ENCODE data around the gene PINK1.
"Not testable (repeated sequence)": the region's sequence is repeated elsewhere in the genome, so short reads cannot be mapped to it uniquely, and the experiment has no call there.

Gene PINK1

GRCh38 chr1:20666804-20667203, 33.5 kb downstream of the PINK1 start:
- CTCF ChIA-PET: interaction anchor here (0.8 to 2.7 kb wide), 2 partner anchors 33 to 528 kb away, joined by 3 to 10 read pairs; partner anchors contain the start of gene PINK1
- no peaks in the 10 kb centered on the region for H3K4me1 ChIP-seq (ENCODE audit: control insufficient read depth, insufficient read depth, low read length)
- H3K4me3 ChIP-seq (ENCODE audit: low read depth, low read length): no peak overlapping the region
- H3K36me3 ChIP-seq (ENCODE audit: control insufficient read depth in 2 of 2, insufficient read depth in 1 of 2, low read length in 2 of 2): peaks cover 0 to 3% of the 10 kb centered on the region in 2 experiments; a peak in 1 of 3 replicates
- no peaks in the 10 kb centered on the region for H3K9me3 ChIP-seq (ENCODE audit: control insufficient read depth, insufficient read depth, low read depth, low read length)
- TF ChIP-seq SP2 (tag by site-specific recombination; IDR thresholded peaks at IDR 0.05): 0 out of 2 replicates have a peak, but pooled peaks have one; percentile 21
- no peak for TF ChIP-seq FEZF1 (tag by site-specific recombination; IDR thresholded peaks at IDR 0.05)
- no peak overlapping the region for H3K27ac ChIP-seq (ENCODE audit: extremely low read depth, low read depth, low read length)
- POLR2A ChIA-PET: interaction anchor here (0.9 to 1.9 kb wide), 2 partner anchors 33 to 120 kb away, joined by 4 to 5 read pairs; partner anchors contain the start of gene HP1BP3

- H3K4me3 ChIP-seq (ENCODE audit: low read depth, low read length): no peak overlapping the region
- no peaks in the 10 kb centered on the region for H3K9me3 ChIP-seq (ENCODE audit: control insufficient read depth, insufficient read depth, low read depth, low read length)
- POLR2A ChIA-PET: no interaction called here
- peaks cover 0 to 7% of the 10 kb centered on the region in 2 experiments; a peak in 1 of 3 replicates for H3K36me3 ChIP-seq (ENCODE audit: control insufficient read depth in 2 of 2, insufficient read depth in 1 of 2, low read length in 2 of 2)
- H3K27ac ChIP-seq (ENCODE audit: extremely low read depth, low read depth, low read length): no peak overlapping the region
- TF ChIP-seq GLIS1 (tag by site-specific recombination; IDR thresholded peaks at IDR 0.05) (no peak), BCL11B (tag by site-specific recombination; IDR thresholded peaks at IDR 0.05; ENCODE audit: low read depth) (no peak), KLF17 (tag by site-specific recombination; IDR thresholded peaks at IDR 0.05) (no peak), ZNF274 (IDR thresholded peaks at IDR 0.05; ENCODE audit: low read length) (no peak), ZNF274 (tag by site-specific recombination; IDR thresholded peaks at IDR 0.05; ENCODE audit: borderline replicate concordance) (no peak), ZNF555 (tag by site-specific recombination; conservative IDR thresholded peaks at IDR 0.05) (no peak), ZNF2 (tag by site-specific recombination; IDR thresholded peaks at IDR 0.05) (no peak), ZNF571 (tag by site-specific recombination; IDR thresholded peaks at IDR 0.05) (no peak)
- no peaks in the 10 kb centered on the region for H3K4me1 ChIP-seq (ENCODE audit: control insufficient read depth, insufficient read depth, low read length)
- CTCF ChIA-PET: interaction anchor here (2.7 kb wide), 1 partner anchor 35 kb away, joined by 10 read pairs; the partner anchor contains the start of gene PINK1
These were observed 35.3 kb downstream of the PINK1 start for GRCh38 chr1:20668581-20668980.

- H3K36me3 ChIP-seq (ENCODE audit: control insufficient read depth in 2 of 2, insufficient read depth in 1 of 2, low read length in 2 of 2): peaks cover 0 to 7% of the 10 kb centered on the region in 2 experiments; a peak in 1 of 3 replicates
- POLR2A ChIA-PET: no interaction called here
- CTCF ChIA-PET: no interaction called here
- H3K9me3 ChIP-seq (ENCODE audit: control insufficient read depth, insufficient read depth, low read depth, low read length): no peaks in the 10 kb centered on the region
- TF ChIP-seq ZNF514 (tag by site-specific recombination; IDR thresholded peaks at IDR 0.05): no peak
- H3K4me1 ChIP-seq (ENCODE audit: control insufficient read depth, insufficient read depth, low read length): no peaks in the 10 kb centered on the region
- no peak overlapping the region for H3K4me3 ChIP-seq (ENCODE audit: low read depth, low read length)
- H3K27ac ChIP-seq (ENCODE audit: extremely low read depth, low read depth, low read length): no peak overlapping the region
These were observed 37.7 kb downstream of the PINK1 start for GRCh38 chr1:20670936-20671335.

GRCh38 chr1:20672265-20672632, 39.0 kb downstream of the PINK1 start:
- no peaks in the 10 kb centered on the region for H3K4me1 ChIP-seq (ENCODE audit: control insufficient read depth, insufficient read depth, low read length)
- H3K4me3 ChIP-seq (ENCODE audit: low read depth, low read length): no peak overlapping the region
- H3K9me3 ChIP-seq (ENCODE audit: control insufficient read depth, insufficient read depth, low read depth, low read length): no peaks in the 10 kb centered on the region
- TF ChIP-seq GLI2 (tag by site-specific recombination; IDR thresholded peaks at IDR 0.05; ENCODE audit: borderline replicate concordance, low read depth) (no peak), ZNF664 (tag by site-specific recombination; IDR thresholded peaks at IDR 0.05) (peak; percentile 99), ZNF366 (tag by site-specific recombination; conservative IDR thresholded peaks at IDR 0.05) (peak; percentile 36; the same call in 1 of the 2 replicates)
- ChIA-PET CTCF (interaction anchor here (0.7 kb wide), 1 partner anchor 150 kb away, joined by 3 read pairs; no protein-coding TSS in a partner anchor), POLR2A (no interaction called here)
- peaks cover 0 to 7% of the 10 kb centered on the region in 2 experiments; a peak in 1 of 3 replicates for H3K36me3 ChIP-seq (ENCODE audit: control insufficient read depth in 2 of 2, insufficient read depth in 1 of 2, low read length in 2 of 2)
- H3K27ac ChIP-seq (ENCODE audit: extremely low read depth, low read depth, low read length): no peak overlapping the region

GRCh38 chr1:20673626-20674025, 40.4 kb downstream of the PINK1 start:
- H3K9me3 ChIP-seq (ENCODE audit: control insufficient read depth, insufficient read depth, low read depth, low read length); H3K4me1 ChIP-seq (ENCODE audit: control insufficient read depth, insufficient read depth, low read length); H3K4me3 ChIP-seq (ENCODE audit: low read depth, low read length); H3K36me3 ChIP-seq (ENCODE audit: control insufficient read depth in 2 of 2, insufficient read depth in 1 of 2, low read length in 2 of 2); H3K27ac ChIP-seq (ENCODE audit: extremely low read depth, low read depth, low read length); CTCF ChIA-PET: not testable (repeated sequence)
- POLR2A ChIA-PET: interaction anchor here (0.6 kb wide), 1 partner anchor 145 kb away, joined by 3 read pairs; no protein-coding TSS in a partner anchor

Data from HEK293 (cell line).